Heart left ventricle (tissue), 13 donors: ENCODE results near the gene NEU1.

Experiments used
- POLR2A ChIP-seq, 2 donors: fragments of 450-650 bp; IDR thresholded peaks; one replicate each; pipeline ENCODE4 v1.6.1; 2017; ENCODE audit warnings: antibody characterized with exemption in 2 of 2, mild to moderate bottlenecking in 2 of 2, moderate library complexity in 2 of 2
- TF ChIP-seq, protein P1 (sequence below), 12 donors: fragments of 200-600 bp; sonication (generic) in 4 of 12; IDR thresholded peaks; one replicate each; pipeline versions ENCODE4 v1.5.0 to v1.8.0; 2018 to 2022; ENCODE audit warnings: antibody characterized with exemption in 12 of 12, mild to moderate bottlenecking in 5 of 12
- donor health status: ischemic (EF 13 %, LVEDD 7.1; RV severe dilation, severe dysfunction).
- donor health status: DM: no; HTN: yes; CAD: no.
- donor health status: DM: no; HTN: no; CAD: no.
- donor health status: ischemic (EF 25% LVEDD 6.9; RV normal size, moderate dysfunction).
- donor health status: ischemic (EF 25% LVEDD 5.7; RV mildly dilated, moderate dysfunction).
- donor health status: ischemic (EF 35%, LVEDD 5.7; RV mildly dilated, moderate dysfunction).
- donor health status: nonischemic (EF 11% LVEDD 7.7; RV severe dilation, severe dysfunction).
- donor health status: DM: yes; HTN: yes; CAD: no.
- donor health status: PGD.
- donor health status: ischemic (EF 29% LVEDD 5.4; RV normal size, mild dysfunction).
- donor health status: nonischemic (EF 23%, LVEDD 6.1; RV moderate dilation, normal function).

GRCh38 chr6:31877125-31877650, 14.6 kb upstream of the NEU1 start:
- no peak for TF ChIP-seq POLR2A (IDR thresholded peaks at IDR 0.05)
- TF ChIP-seq, protein P1, sequence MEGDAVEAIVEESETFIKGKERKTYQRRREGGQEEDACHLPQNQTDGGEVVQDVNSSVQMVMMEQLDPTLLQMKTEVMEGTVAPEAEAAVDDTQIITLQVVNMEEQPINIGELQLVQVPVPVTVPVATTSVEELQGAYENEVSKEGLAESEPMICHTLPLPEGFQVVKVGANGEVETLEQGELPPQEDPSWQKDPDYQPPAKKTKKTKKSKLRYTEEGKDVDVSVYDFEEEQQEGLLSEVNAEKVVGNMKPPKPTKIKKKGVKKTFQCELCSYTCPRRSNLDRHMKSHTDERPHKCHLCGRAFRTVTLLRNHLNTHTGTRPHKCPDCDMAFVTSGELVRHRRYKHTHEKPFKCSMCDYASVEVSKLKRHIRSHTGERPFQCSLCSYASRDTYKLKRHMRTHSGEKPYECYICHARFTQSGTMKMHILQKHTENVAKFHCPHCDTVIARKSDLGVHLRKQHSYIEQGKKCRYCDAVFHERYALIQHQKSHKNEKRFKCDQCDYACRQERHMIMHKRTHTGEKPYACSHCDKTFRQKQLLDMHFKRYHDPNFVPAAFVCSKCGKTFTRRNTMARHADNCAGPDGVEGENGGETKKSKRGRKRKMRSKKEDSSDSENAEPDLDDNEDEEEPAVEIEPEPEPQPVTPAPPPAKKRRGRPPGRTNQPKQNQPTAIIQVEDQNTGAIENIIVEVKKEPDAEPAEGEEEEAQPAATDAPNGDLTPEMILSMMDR (IDR thresholded peaks at IDR 0.05): no peak
